ENCODE data around the gene PYURF. TPM values are rescaled to one million over a fixed set of nuclear protein-coding genes. Genes with fewer than 3 reads are reported as not detected.

Gene PYURF
- total and polyA plus RNA-seq, 9 of the 15 experiments (the other 6 are each of a cell fraction or from before 2014, with no cell fraction given): 22.5 to 199 (median 108) TPM

DNA sequence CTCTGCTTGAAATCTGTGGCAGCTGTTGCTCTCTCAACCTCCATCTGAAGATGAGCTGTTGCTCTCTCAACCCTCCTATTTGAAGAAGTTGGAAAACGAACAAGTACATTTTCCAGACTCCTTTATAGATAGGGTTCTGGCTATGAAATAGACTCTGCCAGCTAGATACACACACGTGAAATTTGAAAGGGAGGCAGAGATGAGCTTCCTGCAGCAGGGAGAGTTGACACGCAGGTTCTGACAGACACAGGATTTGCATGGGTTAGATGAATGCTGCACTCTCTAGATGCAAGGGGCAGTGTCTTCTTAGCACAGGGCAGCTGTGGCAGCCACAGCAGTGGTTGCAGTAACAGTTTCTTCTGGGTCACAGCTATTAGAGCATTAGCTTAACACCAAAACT lies 8.0 kb upstream of the PYURF start:
- ChIA-PET POLR2A (interaction anchor here (1.4 kb wide), 1 partner anchor 29 kb away, joined by 3 read pairs; no protein-coding TSS in a partner anchor), CTCF (ENCODE audit: low intra/inter-chr PET ratio) (no interaction called here)
- Histone ChIP-seq H3K4me3 (no peak overlapping the region), H3K9me1 (ENCODE audit: control insufficient read depth, insufficient read depth, low read length) (no peaks in the 10 kb centered on the region), H3K79me2 (ENCODE audit: control insufficient read depth, insufficient read depth, low read length) (no peaks in the 10 kb centered on the region), H3K9ac (ENCODE audit: insufficient read depth in 1 of 2, low read depth in 2 of 2, low read length in 2 of 2) (no peak overlapping the region), H3K4me2 (ENCODE audit: insufficient read depth, low read length) (no peak overlapping the region), H4K20me1 (replicated peaks; ENCODE audit: control insufficient read depth, insufficient read depth, low read length) (no peaks in the 10 kb centered on the region), H3K27ac (ENCODE audit: extremely low read depth, low read depth, low read length) (no peak overlapping the region), H2AFZ (ENCODE audit: low read depth, low read length) (no peak overlapping the region), H3K36me3 (ENCODE audit: control insufficient read depth, insufficient read depth, low read length) (no peaks in the 10 kb centered on the region), H3K4me1 (replicated peaks in 1 of 2; ENCODE audit: control insufficient read depth in 2 of 2, insufficient read depth in 2 of 2, low read length in 2 of 2) (0 out of 5 replicates have a peak, but pooled peaks cover 0 to 3% of the 10 kb centered on the region in 2 experiments), H3K27me3 (ENCODE audit: control insufficient read depth in 2 of 2, insufficient read depth in 2 of 2, low read length in 2 of 2) (no peaks in the 10 kb centered on the region), H3K9me3 (replicated peaks; ENCODE audit: control insufficient read depth, insufficient read depth, low read depth, low read length) (no peaks in the 10 kb centered on the region)
- in situ Hi-C loops (cut with MboI): loop anchor here (5.0 to 25.0 kb wide), 2 partner anchors 281 to 491 kb away; no protein-coding TSS in a partner anchor
- ATAC-seq (no peak), FAIRE-seq (no peak), DNase-seq (ENCODE audit: extremely low read depth in 1 of 4, low spot score in 3 of 4) (no peak)
- 18% methylated on average over 3 of the region's 3 CpGs for WGBS (ENCODE audit: insufficient coverage, low coverage, missing lambda C conversion rate)
- no TSS peak for BruUV-seq (replicated peaks)
- intact Hi-C loops (cut with micrococcal nuclease): no loop called here
- TF ChIP-seq NCOR1 (IDR thresholded peaks at IDR 0.05) (no peak), THRAP3 (IDR thresholded peaks at IDR 0.05; ENCODE audit: borderline replicate concordance) (no peak), JUND (IDR thresholded peaks at IDR 0.05; ENCODE audit: borderline replicate concordance, low read depth, low read length) (no peak), JUND (tag; IDR thresholded peaks at IDR 0.05; ENCODE audit: borderline replicate concordance, low read depth, low read length) (no peak), ZNF197 (CRISPR knock-in tag; IDR thresholded peaks at IDR 0.05; ENCODE audit: low read depth) (no peak), NR4A1 (CRISPR knock-in tag; IDR thresholded peaks at IDR 0.05) (no peak), NR4A1 (tag; IDR thresholded peaks at IDR 0.05) (no peak), ETV6 (IDR thresholded peaks at IDR 0.05; ENCODE audit: borderline replicate concordance in 1 of 2, low read depth in 2 of 2, low read length in 1 of 2) (no peak), ETV6 (CRISPR knock-in tag; IDR thresholded peaks at IDR 0.05; ENCODE audit: borderline replicate concordance) (no peak), GATA2 (CRISPR knock-in tag; IDR thresholded peaks at IDR 0.05) (no peak), GABPB2 (CRISPR knock-in tag; conservative IDR thresholded peaks at IDR 0.05) (no peak)
- TF ChIP-seq, protein P1, sequence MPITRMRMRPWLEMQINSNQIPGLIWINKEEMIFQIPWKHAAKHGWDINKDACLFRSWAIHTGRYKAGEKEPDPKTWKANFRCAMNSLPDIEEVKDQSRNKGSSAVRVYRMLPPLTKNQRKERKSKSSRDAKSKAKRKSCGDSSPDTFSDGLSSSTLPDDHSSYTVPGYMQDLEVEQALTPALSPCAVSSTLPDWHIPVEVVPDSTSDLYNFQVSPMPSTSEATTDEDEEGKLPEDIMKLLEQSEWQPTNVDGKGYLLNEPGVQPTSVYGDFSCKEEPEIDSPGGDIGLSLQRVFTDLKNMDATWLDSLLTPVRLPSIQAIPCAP (CRISPR knock-in tag; IDR thresholded peaks at IDR 0.05; ENCODE audit: borderline replicate concordance): no peak
- TF ChIP-seq, protein P2, sequence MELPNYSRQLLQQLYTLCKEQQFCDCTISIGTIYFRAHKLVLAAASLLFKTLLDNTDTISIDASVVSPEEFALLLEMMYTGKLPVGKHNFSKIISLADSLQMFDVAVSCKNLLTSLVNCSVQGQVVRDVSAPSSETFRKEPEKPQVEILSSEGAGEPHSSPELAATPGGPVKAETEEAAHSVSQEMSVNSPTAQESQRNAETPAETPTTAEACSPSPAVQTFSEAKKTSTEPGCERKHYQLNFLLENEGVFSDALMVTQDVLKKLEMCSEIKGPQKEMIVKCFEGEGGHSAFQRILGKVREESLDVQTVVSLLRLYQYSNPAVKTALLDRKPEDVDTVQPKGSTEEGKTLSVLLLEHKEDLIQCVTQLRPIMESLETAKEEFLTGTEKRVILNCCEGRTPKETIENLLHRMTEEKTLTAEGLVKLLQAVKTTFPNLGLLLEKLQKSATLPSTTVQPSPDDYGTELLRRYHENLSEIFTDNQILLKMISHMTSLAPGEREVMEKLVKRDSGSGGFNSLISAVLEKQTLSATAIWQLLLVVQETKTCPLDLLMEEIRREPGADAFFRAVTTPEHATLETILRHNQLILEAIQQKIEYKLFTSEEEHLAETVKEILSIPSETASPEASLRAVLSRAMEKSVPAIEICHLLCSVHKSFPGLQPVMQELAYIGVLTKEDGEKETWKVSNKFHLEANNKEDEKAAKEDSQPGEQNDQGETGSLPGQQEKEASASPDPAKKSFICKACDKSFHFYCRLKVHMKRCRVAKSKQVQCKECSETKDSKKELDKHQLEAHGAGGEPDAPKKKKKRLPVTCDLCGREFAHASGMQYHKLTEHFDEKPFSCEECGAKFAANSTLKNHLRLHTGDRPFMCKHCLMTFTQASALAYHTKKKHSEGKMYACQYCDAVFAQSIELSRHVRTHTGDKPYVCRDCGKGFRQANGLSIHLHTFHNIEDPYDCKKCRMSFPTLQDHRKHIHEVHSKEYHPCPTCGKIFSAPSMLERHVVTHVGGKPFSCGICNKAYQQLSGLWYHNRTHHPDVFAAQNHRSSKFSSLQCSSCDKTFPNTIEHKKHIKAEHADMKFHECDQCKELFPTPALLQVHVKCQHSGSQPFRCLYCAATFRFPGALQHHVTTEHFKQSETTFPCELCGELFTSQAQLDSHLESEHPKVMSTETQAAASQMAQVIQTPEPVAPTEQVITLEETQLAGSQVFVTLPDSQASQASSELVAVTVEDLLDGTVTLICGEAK (IDR thresholded peaks at IDR 0.05): no peak
- TF ChIP-seq, protein P2 (CRISPR knock-in tag; IDR thresholded peaks at IDR 0.05): no peak

Measured in K562 (cell line).